HG03103 (cell line): ENCODE measurements around the gene DPY19L2.
"Not testable (repeated sequence)": the region's sequence is repeated elsewhere in the genome, so short reads cannot be mapped to it uniquely, and the experiment has no call there.

Experiments used
- ATAC-seq: cut with Tn5 transposase; IDR thresholded peaks from one replicate; pipeline ENCODE4 v1.9.1; 2021; ENCODE audit warnings: low read depth; ENCODE audit not compliant: unreplicated experiment

DPY19L2 gene

DNA sequence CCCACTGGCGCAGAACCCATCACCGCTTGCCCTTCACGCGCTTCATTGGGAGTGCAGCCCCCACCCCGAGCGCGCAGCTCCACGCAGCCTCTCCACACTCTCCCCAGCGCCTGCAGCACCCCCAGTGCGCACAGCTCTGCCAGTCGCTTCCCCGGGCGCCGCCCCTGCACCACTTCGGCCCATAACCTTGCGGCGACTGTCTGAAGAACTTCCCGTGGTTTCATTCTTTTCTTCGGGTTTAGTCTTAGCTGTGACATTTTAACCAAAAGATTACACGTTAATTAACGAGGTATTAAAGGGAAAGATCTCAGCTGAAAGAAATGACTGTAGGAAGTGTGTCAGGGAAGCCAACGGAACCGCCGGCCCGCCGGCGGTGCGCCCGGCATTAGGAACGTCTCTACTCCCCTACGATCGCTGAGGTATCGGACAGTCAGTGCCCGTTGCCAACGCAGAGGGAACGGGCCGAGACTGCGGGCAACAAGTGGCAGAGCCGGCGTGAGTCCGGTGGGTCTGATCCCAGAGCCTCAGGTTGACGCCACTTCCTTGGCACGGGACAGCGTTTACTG is 590 bp upstream of the DPY19L2 start:
- ATAC-seq, result peak; percentile 35

DNA sequence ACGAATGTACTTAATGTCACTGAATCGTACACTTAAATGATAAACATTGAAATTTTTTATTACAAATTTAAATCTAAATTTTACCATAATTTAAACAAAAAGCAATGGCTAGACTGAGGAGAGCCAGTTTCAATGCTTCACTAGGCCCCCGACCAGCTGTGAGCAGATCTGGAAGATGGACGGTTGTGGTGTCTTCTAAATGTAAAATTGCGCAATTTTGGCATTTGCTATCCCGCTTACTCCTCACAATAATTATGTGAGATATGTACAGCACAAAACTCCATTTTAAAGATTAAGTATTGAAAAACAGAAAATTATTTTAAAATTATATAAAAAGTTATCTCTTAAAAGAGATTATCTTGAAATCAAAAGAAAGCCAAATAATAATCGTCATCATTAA is 5.3 kb downstream of the DPY19L2 start:
- ATAC-seq, result not testable (repeated sequence)

DNA sequence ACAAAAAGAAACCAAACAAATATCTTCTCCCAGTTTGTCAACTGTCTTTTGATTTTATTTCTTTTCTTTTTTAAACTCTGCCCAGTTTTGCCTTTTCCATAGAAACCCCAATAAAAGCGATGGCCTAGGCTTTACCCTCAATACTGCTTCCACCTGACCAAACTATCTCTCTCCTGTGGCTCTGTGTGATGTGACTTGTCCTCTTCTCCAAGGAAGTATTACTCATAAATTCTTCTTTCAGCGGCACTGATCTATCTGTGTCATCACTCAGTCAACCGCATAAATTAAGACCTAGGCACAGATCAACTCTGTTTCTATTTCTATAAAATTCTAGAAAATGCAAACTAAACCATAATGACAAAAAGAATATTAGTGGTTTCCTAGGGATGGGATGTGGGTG is 9.8 kb downstream of the DPY19L2 start:
- ATAC-seq, result not testable (repeated sequence)

- ATAC-seq, result not testable (repeated sequence)
Observed at GRCh38 chr12:63656407-63656806, 11.9 kb downstream of the DPY19L2 start.

DNA sequence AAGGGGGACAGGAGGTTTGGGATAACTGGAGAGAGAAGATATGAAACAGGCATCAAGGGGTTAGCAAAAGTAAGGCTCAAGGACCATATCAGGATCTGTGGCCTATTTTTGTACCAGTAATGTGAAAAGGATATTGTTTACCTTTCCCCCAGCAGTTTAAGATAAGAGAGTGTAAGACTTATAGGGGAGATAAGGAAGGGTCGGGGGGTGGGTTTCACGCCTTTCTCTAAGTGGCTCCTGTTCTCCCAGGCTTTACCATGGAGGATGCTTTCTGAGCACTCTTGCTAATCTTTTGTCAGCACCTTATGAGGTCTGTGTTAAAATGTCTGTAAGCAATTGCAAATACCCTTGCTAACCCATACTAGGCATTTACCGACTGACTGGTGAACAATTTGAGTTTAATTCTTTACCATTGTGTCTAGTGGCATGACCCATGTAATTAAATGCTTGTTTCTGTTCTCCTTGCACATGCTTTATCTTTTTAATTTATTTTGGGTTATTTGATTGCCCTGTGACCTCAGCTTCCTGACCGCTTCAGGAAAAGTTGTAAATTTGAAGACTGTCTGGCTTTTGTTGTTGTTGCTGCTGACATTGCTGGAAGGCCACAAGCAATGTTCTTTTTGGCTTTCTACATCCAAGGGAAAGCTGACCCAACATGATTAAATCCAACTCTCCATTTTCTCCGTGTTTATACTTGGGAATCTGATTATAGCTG is 12.6 kb downstream of the DPY19L2 start:
- not testable (repeated sequence) for ATAC-seq

DNA sequence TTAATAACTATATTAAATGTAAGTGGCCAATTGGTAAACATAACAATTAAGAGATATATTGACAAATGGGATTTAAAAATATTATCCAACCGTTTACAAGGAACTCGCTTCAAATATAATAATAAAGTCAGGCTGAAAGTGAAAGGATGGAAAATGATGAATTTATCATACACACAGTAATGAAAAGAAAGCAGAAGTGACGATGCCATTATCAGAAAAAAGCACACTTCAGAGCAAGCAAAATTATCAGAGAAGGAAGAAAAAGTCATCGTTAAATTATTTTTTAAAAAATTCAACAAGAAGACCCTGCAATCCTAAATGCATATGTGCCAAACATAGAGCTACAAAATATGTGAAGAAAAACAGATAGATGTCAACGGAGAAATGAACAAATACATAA is 13.8 kb downstream of the DPY19L2 start:
- ATAC-seq, result not testable (repeated sequence)

DNA sequence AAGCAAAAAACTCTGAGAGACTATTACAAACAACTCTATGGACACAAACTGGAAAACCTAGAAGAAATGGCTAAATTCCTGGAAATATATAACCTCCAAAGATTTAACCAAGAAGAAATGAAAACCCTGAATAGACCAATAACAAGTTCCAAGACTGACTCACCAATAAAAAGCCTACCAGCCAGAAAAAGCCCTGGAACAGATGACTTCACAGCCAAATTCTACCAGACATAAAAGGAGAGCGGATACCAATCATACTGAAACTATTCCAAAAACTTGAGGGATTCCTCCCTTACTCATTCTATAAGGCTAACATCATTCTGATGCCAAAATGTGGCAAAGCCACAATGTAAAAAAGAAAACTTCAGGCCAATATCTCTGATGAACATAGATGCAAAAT is 18.8 kb downstream of the DPY19L2 start:
- ATAC-seq, result not testable (repeated sequence)

DNA sequence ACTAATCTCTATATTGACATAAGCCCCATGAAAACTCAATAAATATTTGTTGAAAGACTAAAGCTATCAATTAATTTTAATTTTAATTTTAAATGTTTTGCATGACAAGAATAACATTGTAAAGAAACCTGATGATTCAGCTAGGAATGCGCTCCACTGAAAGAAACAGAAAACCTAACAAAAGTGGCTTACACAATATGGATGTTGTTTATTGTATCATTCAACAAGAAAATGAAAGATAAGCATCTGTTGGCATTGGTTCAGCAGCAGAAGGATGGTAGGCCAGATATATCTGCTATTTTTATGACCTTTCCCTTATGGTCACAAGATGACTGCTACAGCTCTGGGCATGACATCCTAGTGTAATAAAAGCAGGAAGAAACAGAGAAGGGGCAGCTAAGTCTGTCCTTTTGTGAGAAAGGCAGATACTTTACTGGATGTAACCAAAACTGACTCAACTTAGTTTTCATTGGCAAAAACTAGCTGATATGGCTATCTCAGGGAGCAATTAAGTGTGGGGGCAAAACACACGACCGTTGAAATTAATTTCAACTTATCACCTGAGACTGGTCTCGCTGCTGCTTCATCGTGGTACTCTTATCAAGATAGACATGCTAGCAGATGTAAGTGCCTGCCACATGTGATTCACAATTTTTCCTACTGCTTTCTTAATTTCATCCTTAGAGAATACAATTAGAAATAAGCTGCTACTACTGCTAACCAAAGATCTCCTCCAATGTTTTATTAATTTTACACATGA is 24.7 kb downstream of the DPY19L2 start:
- not testable (repeated sequence) for ATAC-seq

DNA sequence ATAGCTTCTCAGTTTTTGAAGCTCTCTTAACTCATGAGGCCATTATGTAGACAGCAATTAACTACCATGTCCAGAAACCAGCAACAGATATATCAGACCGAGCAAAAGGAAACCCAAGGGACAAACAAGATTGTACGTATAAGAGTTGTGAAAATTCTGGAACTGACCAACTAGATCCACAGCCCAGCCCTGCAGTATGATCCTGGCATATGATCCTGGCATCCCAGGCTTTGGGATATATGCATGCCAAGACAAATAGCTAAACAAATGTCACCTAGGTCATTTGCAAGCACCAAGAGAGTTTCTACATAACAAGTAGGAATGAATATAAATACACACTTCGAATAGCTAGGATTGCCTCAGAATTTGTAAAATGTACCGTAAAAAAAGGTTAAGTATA is 44.0 kb downstream of the DPY19L2 start:
- not testable (repeated sequence) for ATAC-seq

- not testable (repeated sequence) for ATAC-seq
Observed at GRCh38 chr12:63615544-63615943, 52.7 kb downstream of the DPY19L2 start.

GRCh38 chr12:63611285-63611684 is 57.0 kb downstream of the DPY19L2 start:
- ATAC-seq, result not testable (repeated sequence)

DNA sequence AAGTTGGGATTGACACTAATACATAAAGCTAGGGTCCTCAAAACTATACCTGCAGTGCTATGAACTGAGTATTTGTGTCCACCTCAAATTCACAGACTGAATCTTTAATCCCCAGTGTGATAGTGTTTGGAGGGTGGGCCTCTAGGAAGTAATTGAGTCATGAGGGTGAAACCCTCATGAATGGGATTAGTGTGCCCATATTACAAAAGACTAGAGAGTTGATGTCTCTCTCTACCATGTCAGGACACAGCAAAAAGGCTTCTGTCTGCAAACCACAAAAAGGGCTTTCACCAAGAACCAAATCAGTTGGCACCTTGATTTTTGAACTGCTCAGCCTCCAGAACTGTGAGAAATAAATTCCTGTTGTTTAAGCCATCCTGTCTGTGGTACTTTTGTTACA is 59.0 kb downstream of the DPY19L2 start:
- ATAC-seq, result not testable (repeated sequence)

DNA sequence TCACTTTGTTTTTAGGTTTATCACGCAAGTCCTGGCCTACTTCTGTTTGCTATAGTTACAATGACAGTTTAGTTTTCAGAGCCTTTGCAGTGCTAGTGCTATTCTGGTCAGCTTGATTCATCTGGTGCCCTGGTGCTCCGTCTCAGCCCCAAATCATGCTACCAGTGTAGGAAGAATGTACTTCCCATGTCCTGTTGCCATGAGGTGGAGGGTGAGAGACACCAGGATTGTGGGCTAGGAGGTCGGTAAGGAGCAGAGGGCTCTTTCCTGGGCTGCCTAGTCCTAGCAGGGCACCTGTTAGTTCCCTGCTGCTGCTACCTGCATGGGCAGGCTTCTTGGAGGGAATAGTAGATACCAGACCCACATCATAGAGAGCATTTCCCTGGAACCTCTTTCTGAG is 63.3 kb downstream of the DPY19L2 start:
- not testable (repeated sequence) for ATAC-seq

DNA sequence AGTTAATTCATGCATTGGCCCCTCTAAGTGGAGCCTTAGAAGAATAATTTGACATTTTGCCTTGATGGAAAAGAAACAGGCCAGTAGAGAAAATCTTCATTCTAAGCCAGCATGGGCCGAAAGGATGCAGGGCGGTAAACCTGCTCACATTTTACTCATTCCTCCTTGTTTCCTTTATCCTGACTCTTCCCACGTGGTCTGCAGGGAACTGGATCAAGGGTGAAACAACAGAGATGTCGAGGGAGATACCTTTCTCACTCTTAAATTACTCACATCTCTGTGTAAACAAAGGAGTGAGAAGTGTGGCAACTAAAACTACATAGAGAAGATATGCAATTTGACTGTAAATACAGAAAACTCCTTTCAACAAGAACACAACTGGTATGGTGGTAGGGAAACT is 73.5 kb downstream of the DPY19L2 start:
- ATAC-seq, result not testable (repeated sequence)

DNA sequence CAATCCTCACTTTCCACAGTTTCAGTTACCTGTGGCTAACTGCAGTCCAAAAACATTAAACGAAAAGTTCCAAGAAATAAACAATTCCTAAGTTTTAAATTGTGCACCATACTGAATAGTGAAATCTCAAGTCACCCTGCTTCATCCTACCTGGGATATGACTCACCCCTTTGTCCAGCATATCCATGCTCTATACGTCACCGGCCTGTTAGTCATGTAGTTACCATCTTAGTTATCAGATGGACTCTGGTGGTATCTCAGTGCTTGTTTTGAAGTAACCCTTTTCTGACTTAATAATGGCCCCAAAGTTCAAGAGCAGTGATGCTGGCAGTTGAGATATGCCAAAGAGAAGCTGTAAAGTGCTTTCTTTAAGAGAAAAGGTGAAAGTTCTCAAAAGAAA is 83.9 kb downstream of the DPY19L2 start:
- ATAC-seq, result not testable (repeated sequence)

GRCh38 chr12:63583289-63583688 is 85.0 kb downstream of the DPY19L2 start:
- ATAC-seq, result not testable (repeated sequence)

DNA sequence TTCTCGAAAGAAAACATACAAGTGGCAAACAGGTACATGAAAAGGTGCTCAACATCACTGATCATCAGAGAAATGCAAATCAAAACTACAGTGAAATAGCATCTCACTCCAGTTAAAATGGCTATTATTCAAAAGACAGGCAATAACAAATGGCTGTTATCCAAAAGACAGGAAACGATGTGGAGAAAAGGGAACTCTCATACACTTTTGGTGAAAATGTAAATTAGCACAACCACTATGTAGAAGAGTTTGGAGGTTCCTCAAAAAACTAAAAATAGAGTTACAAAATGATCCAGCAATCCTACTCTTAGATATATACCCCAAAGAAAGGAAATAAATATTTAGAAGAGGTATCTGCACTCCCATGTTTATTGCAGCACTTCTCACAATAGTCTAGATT is 90.7 kb downstream of the DPY19L2 start:
- not testable (repeated sequence) for ATAC-seq

- ATAC-seq, result not testable (repeated sequence)
Observed at GRCh38 chr12:63572038-63572437, 96.3 kb downstream of the DPY19L2 start.

GRCh38 chr12:63558445-63558844 is 109.8 kb downstream of the DPY19L2 start:
- not testable (repeated sequence) for ATAC-seq

GRCh38 chr12:63551397-63551796 is 116.9 kb downstream of the DPY19L2 start:
- not testable (repeated sequence) for ATAC-seq

GRCh38 chr12:63549034-63549433 is 119.3 kb downstream of the DPY19L2 start:
- not testable (repeated sequence) for ATAC-seq
